BLaER1 (cell line): ENCODE data around the gene SEC14L1.
"Not testable (repeated sequence)": the region's sequence is repeated elsewhere in the genome, so short reads cannot be mapped to it uniquely, and the experiment has no call there.

Experiments
- H3K27ac ChIP-seq: shearing (Covaris generic); formaldehyde crosslinking; 2 replicates; pipeline ENCODE4 v1.8.1; 2022
- H3K27me3 ChIP-seq: shearing (Covaris generic); formaldehyde crosslinking; 2 replicates; pipeline ENCODE4 v1.8.1; 2022
- H3K36me3 ChIP-seq: shearing (Covaris generic); formaldehyde crosslinking; 2 replicates; pipeline ENCODE4 v1.8.1; 2022
- H3K4me1 ChIP-seq: shearing (Covaris generic); formaldehyde crosslinking; 2 replicates; pipeline ENCODE4 v1.8.1; 2022
- H3K4me2 ChIP-seq: shearing (Covaris generic); formaldehyde crosslinking; 2 replicates; pipeline ENCODE4 v1.8.1; 2022
- H3K4me3 ChIP-seq: shearing (Covaris generic); formaldehyde crosslinking; 2 replicates; pipeline ENCODE4 v1.8.1; 2022
- H3K9ac ChIP-seq: shearing (Covaris generic); formaldehyde crosslinking; 2 replicates; pipeline ENCODE4 v1.8.1; 2022
- H3K9me3 ChIP-seq: shearing (Covaris generic); formaldehyde crosslinking; 2 replicates; pipeline ENCODE4 v1.8.1; 2022
- H4K20me1 ChIP-seq: shearing (Covaris generic); formaldehyde crosslinking; 2 replicates; pipeline ENCODE4 v1.8.1; 2022
- Cebpa-rat ChIP-seq: shearing (Covaris generic); IDR thresholded peaks from 2 replicates; pipeline ENCODE4 v1.8.1; 2022

The SEC14L1 gene

DNA sequence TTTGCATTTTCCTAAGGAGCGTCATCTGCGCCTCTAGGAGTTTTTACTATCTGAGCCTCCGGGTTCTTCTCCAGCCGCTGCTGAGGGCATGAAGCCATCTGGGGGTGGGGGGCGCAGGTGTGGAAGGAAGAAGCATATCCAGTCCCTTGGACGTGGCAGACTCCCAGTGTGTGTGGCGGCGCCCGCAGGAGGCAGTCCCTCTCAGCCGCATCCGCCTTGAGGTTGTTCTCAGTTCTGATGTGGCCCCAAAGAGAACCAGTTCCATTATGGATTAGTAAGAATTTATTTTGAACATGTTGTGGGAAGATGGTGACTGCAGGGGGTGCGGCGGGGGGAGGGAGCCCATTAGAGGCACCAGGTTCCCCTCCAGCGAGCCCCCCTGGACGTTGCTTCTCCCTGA lies 100.2 kb downstream of the SEC14L1 start:
- peaks cover 58% of the 10 kb centered on the region for H3K4me1 ChIP-seq
- no peak overlapping the region for H3K4me3 ChIP-seq
- H3K9me3 ChIP-seq = peaks cover 13% of the 10 kb centered on the region
- no peaks in the 10 kb centered on the region for H3K27me3 ChIP-seq
- H3K4me2 ChIP-seq = 0 out of 2 replicates have a peak overlapping the region, but pooled peaks have one; percentile 9
- 0 out of 2 replicates have a peak, but pooled peaks cover 4% of the 10 kb centered on the region for H3K36me3 ChIP-seq
- H3K27ac ChIP-seq = no peak overlapping the region
- H3K9ac ChIP-seq = no peak overlapping the region
- TF ChIP-seq Cebpa-rat = no peak
- no peaks in the 10 kb centered on the region for H4K20me1 ChIP-seq

DNA sequence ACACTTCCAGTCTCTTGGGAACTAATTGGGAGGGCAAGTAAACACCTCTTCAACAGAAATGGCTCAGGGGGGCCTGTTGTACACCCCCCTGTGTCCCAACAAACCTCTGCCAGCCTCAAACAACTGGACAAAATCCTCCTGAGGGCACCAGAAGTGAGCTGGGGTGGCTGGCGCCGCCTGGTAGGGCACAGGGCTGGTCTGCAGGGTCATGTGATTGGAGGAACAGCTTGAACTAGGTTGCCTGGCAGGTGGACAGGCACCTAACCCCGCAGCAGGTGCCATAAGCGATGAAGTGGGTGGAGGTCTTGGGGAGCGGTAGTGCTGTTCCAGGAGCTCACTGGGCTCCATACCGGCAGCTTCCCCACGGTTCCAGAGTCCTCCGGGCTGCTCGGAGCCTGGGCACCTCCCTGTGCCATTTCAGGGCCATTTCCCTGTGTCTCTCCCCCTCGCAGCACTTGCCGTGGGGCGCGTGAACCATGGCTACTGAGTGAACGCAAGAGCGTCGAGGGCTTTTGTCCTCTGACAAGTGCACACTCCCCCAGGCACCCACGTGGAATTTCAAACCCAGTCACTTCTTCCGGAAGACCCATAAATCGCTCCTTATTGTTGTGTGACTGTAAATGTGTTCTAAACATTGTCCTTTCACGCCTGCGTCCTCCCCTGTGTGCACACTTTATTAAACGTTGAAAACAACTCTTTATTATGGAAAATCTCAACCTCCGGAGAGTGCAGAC lies 101.5 kb downstream of the SEC14L1 start:
- Histone ChIP-seq H3K27me3 (no peaks in the 10 kb centered on the region), H3K4me3 (no peak overlapping the region), H4K20me1 (no peaks in the 10 kb centered on the region), H3K9me3 (peaks cover 6% of the 10 kb centered on the region), H3K36me3 (0 out of 2 replicates have a peak, but pooled peaks cover 2% of the 10 kb centered on the region), H3K4me2 (no peak overlapping the region), H3K4me1 (peaks cover 60% of the 10 kb centered on the region), H3K9ac (no peak overlapping the region), H3K27ac (no peak overlapping the region)
- TF ChIP-seq Cebpa-rat = no peak

DNA sequence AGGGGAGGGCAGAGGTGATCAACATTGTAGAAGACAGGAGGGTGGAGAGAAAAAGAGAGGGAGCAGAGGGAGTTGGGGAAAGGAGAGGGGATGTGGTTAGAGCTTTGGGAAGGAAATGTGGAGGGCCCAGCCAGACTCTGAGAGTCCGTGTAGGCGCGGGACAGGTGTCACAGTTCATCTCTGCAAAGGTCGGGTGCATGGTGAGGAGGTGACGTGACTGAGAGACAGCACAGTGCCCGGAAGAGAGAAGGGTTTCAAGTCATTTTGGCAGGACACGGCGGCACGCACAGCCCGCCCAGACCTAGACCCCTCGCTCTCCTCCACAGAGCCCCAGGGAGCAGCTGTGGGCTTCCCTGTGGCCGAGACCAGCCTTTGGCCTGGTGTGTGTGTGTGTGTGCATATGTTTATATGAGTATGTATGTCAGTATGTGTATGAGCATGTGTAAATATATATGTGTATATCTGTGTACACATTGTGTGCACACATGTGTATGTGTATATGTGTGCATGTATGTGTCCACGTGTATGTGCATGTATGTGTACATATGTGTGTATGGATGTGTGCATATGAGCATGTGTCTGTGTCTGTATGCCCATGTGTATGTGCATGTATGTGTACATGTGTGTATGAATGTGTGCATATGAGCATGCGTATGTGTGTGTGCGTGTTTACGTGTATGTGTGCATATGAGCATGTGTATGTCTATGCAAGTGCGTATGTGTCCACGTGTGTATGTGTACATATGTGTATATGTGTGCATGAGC lies 104.6 kb downstream of the SEC14L1 start:
- Histone ChIP-seq H3K36me3 (no peaks in the 10 kb centered on the region), H3K27me3 (no peaks in the 10 kb centered on the region), H3K9ac (no peak overlapping the region), H3K4me1 (peaks cover 41% of the 10 kb centered on the region), H3K4me3 (no peak overlapping the region), H3K9me3 (no peaks in the 10 kb centered on the region), H3K27ac (no peak overlapping the region), H4K20me1 (no peaks in the 10 kb centered on the region), H3K4me2 (peak overlapping the region; percentile 79)
- no peak for TF ChIP-seq Cebpa-rat

DNA sequence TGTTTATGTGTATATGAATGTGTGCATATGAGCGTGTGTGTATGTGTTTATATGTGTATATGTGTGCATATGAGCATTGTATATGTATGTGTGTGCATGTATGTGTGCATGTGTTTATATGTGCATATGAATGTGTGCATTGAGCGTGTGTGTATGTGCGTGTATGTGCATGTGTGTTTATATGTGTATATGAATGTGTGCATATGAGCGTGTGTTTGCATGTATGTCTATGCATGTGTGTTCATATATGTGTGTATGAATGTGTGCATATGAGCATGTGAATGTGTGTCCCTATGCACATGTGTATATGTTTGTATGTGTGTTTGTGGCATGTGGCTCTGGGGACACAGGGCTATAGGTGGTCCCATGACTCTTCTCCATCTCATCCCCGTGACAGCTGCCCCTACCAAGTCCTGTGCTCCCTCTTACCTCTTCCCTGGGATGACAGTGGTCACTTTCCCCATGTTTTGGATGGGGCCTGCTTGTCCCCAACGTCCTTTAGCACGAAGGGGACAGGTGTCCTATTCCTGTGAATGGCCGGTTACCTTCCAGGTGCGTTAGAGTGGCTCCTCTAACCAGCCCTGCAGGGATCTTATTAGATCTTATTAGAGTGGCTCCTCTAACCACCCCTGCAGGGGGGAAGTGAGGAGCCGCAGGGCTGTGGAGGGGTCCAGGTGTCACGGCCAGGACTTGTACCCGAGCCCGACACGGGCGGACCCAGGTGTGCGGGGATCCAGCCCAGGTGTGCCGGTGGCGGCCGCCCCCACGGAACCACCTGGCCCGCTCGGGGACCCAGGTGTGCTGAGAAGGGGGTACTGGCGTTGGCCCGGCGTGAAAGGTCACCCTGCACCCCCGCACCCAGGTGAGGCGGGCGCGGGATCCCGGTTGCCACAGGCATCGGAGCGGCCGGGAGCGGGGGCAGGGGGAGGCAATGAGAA lies 105.6 kb downstream of the SEC14L1 start:
- Histone ChIP-seq H3K27me3 (no peaks in the 10 kb centered on the region), H3K4me2 (peak overlapping the region; percentile 98), H3K4me1 (peaks cover 34% of the 10 kb centered on the region), H4K20me1 (no peaks in the 10 kb centered on the region), H3K9me3 (no peaks in the 10 kb centered on the region), H3K4me3 (peak overlapping the region; percentile 65), H3K9ac (no peak overlapping the region), H3K27ac (no peak overlapping the region), H3K36me3 (no peaks in the 10 kb centered on the region)
- TF ChIP-seq Cebpa-rat = no peak

DNA sequence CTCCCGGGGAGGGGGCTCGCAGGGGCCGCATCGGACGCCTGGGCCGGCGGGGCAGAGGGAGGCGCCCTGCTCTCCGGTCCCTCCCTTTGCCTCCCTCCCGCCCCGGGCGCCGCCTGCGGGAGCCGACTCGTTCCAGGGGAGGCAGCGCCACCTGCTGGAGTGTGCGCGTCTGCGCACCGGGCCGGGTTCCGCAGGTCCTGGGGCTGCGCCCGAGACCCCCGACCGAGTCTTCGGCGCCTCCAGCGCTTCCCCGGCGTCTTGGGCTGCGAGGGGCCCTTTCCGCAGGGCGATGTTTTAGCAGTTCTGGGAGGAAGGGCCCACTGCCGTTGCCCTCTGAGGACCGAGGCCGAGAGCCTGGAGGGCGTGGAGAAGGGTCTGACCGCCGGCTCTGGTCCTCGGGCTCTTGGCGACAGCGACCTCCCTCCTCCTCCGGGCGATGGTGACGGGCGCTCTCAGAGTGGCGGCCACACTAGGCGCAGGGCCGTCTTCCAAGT lies 106.3 kb downstream of the SEC14L1 start:
- Histone ChIP-seq H3K36me3 (no peaks in the 10 kb centered on the region), H3K4me2 (peak overlapping the region; percentile 98), H3K27me3 (no peaks in the 10 kb centered on the region), H3K4me1 (peaks cover 34% of the 10 kb centered on the region), H4K20me1 (no peaks in the 10 kb centered on the region), H3K9ac (0 out of 2 replicates have a peak overlapping the region, but pooled peaks have one; percentile 32), H3K9me3 (no peaks in the 10 kb centered on the region), H3K4me3 (peak overlapping the region; percentile 65), H3K27ac (no peak overlapping the region)
- no peak for TF ChIP-seq Cebpa-rat

DNA sequence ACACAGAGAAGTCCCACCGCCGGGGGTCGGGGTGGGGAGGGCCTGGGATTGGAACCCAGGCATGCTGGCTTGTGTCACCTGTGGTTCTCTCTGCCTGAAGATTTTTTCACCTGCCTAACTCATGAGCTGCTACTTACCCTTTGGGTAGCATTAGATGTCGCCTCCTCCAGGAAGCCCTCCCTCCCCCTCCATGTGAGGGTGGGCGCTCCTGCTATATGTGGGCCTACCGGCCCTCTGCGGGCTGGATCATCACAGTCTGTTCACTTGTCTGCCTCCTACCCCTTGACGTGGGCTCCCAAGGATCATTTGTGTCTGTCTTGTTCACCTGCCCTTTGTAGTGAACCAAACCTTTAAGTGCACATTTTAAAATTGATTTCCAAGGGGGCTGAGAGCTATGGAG lies 106.8 kb downstream of the SEC14L1 start:
- H3K4me1 ChIP-seq = peaks cover 34% of the 10 kb centered on the region
- H3K4me3 ChIP-seq = peak overlapping the region; percentile 65
- 0 out of 2 replicates have a peak overlapping the region, but pooled peaks have one; percentile 32 for H3K9ac ChIP-seq
- H3K27ac ChIP-seq = no peak overlapping the region
- no peaks in the 10 kb centered on the region for H3K27me3 ChIP-seq
- TF ChIP-seq Cebpa-rat = no peak
- no peaks in the 10 kb centered on the region for H3K9me3 ChIP-seq
- H4K20me1 ChIP-seq = no peaks in the 10 kb centered on the region
- no peaks in the 10 kb centered on the region for H3K36me3 ChIP-seq
- H3K4me2 ChIP-seq = peak overlapping the region; percentile 98

DNA sequence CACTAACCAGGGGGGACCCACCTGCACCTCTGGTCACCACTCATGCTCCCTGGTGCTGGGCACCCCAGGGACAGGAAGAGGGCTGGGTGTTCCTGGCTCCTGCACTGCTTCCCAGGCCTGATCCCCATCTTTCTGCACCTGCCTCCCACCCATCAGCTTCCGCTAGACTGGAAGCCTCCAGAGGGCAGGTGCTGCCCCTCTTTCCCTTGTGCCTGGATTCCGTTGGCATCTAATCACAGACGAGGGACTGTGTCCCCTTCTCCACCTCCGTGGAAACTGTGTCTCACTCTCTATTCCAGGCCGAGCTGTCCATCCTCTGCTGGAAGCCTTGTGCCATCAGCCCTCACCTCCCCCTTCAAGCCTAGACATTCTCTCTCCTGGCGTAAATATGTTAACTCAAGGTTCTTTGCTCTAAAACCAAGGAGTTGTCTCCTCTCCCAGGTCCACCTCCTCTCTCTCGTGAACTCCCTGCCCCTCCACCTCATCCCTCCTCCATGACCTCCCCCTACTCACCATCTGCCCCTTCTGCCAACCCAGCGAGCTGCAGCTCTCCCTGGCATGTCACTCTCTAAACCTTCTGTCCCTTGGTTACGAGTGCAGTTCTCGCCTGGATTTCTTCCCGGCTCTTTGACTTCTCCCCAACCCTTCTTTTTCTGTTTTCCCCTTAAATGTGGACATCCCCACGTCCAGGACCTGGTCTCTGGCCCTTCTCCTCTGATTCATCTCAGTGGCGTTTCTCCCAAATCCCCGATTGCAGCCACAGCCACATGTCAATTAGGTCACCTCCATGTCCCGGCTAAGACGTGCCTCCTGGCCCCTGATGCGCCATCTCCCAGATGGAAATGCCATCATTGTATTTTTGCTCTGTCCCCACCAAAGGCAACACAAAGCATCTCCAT lies 107.7 kb downstream of the SEC14L1 start:
- H4K20me1 ChIP-seq = no peaks in the 10 kb centered on the region
- no peak overlapping the region for H3K27ac ChIP-seq
- H3K4me3 ChIP-seq = no peak overlapping the region
- H3K4me2 ChIP-seq = no peak overlapping the region
- no peak overlapping the region for H3K9ac ChIP-seq
- no peaks in the 10 kb centered on the region for H3K9me3 ChIP-seq
- peaks cover 34% of the 10 kb centered on the region for H3K4me1 ChIP-seq
- no peak for TF ChIP-seq Cebpa-rat
- H3K36me3 ChIP-seq = no peaks in the 10 kb centered on the region
- H3K27me3 ChIP-seq = no peaks in the 10 kb centered on the region

DNA sequence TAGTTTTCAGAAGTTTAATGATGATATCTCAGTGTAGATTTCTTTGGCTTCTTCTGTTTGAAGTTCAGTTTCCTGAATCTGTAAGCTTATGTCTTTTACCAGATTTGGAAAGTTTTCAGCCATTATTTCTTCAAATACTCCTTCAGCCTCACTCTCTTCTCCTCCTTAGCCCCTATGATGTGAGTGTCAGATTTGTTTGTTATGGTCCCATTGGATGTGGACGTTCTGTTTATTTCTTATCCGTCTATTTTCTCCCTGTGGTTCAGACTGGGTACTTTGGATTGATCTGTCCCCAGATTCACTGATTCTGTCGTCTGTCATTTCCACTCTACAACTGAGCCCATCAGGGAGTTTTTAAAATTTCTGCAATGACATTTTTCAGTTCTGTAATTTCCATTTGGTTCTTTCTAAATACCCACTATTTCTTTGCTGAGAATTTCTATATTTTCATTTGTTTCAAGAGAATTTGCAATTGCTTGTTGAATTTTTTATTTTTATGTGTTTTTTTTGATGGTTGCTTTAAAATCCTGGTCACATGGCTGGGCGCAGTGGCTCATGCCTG lies 110.9 kb downstream of the SEC14L1 start:
- no peaks in the 10 kb centered on the region for H3K9me3 ChIP-seq
- no peak for TF ChIP-seq Cebpa-rat
- H3K4me2 ChIP-seq = no peak overlapping the region
- no peak overlapping the region for H3K4me3 ChIP-seq
- H3K9ac ChIP-seq = no peak overlapping the region
- peaks cover 8% of the 10 kb centered on the region for H3K4me1 ChIP-seq
- no peaks in the 10 kb centered on the region for H4K20me1 ChIP-seq
- H3K27ac ChIP-seq = no peak overlapping the region
- no peaks in the 10 kb centered on the region for H3K36me3 ChIP-seq
- no peaks in the 10 kb centered on the region for H3K27me3 ChIP-seq

DNA sequence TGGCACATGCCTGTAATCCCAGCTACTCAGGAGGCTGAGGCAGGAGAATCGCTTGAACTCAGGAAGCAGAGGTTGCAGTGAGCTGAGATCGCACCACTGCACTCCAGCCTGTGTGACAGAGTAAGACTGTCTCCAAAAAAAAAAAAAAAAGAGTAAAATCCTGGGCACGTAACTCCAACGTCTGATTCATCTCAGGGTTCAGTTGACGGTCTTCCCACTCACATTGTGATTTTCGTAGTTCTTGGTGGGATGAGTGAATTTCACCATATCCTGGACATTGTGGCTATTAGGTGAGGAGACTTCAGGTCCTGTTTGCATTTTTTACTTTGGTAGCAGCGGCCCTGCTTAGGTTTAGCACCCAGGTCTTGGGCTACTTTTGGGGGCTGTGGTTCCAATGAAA lies 111.5 kb downstream of the SEC14L1 start:
- H3K4me1 ChIP-seq, H4K20me1 ChIP-seq, H3K27ac ChIP-seq, H3K9ac ChIP-seq, H3K4me2 ChIP-seq, H3K36me3 ChIP-seq, H3K9me3 ChIP-seq, H3K27me3 ChIP-seq, H3K4me3 ChIP-seq: not testable (repeated sequence)
